NOMO-1 treated with dmso at 0.1 percent for 144 hours (cell line): ENCODE results near the gene CXorf65.

ENCODE experiments used
- DNase-seq: peaks from one replicate; lab custom pipeline; 2025; ENCODE audit not compliant: unreplicated experiment; lab: John Stamatoyannopoulos, UW

Gene CXorf65

GRCh38 chrX:71106427-71106826 is at the start of gene CXorf65:
Gene CXorf65, minus strand, starts transcription at chrX:71106740. Its CDS starts 184 bp downstream, at chrX:71106556.
- peak; percentile 20 for DNase-seq

DNA sequence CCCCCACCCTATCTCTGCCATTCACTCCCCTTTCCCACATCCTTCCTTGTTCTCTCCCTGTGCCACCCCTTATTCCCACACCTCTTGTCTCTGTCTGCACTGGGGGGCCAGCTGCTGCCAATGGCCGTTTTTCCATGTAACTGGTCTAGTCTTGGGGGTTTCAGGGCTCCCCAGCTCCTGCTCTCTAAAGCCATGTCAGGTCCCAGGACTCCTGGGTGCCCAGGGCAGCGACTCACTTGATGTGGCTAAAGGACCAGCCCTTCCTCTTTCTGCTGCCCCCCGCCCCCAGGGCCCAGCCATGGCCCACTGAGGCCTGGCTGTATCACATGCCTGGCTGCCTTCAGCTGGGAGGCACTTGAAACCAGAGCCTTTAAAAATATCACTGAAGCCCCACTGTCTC is 48.1 kb upstream of the CXorf65 start:
- no peak for DNase-seq

GRCh38 chrX:71154196-71154595 is 47.7 kb upstream of the CXorf65 start:
- no peak for DNase-seq

- no peak for DNase-seq
These were observed 44.8 kb upstream of the CXorf65 start for GRCh38 chrX:71151366-71151765.

DNA sequence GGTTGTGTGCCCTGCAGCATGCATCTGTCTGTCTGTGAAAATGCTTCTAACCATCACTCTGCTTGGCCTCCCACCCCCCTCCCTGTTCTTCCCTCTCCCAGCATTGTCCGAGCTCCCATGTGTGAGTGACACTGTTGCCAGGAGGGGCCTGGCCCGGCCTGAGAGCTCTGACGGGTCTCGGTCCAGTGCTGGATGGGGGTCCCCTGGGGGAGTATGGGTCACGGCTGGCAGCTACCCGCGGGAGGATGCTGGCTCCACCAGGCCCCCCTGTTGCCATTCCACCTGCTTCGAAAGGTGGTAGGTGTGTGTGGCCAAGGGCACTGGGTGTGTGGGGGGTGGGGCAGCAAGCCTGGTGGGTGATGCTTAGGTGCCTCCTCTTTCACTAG is 41.7 kb upstream of the CXorf65 start:
- no peak for DNase-seq

DNA sequence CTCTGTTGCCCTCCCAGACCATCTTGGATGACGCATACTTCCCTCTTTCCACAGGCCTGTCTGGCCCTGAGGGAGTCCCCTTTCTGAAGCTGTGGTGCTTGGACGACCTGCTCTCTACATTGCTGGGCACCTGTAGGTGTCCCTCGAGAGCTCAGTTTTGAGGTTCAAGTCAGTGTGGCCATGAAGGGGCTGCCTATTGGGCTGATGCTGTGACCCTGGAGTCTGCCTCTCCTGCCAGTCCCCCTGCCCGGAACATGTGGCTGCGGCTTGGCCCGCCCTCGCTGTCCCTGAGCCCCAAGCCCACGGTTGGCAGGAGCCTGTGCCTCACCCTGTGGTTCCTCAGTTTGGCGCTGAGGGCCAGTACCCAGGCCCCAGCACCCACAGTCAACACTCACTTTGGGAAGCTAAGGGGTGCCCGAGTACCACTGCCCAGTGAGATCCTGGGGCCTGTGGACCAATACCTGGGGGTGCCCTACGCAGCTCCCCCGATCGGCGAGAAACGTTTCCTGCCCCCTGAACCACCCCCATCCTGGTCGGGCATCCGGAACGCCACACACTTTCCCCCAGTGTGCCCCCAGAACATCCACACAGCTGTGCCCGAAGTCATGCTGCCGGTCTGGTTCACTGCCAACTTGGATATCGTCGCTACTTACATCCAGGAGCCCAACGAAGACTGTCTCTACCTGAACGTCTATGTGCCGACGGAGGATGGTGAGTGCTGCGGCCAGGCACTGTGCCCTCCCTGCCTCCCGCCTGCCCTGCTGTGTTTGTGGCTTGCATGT is 41.1 kb upstream of the CXorf65 start:
- DNase-seq: no peak

DNA sequence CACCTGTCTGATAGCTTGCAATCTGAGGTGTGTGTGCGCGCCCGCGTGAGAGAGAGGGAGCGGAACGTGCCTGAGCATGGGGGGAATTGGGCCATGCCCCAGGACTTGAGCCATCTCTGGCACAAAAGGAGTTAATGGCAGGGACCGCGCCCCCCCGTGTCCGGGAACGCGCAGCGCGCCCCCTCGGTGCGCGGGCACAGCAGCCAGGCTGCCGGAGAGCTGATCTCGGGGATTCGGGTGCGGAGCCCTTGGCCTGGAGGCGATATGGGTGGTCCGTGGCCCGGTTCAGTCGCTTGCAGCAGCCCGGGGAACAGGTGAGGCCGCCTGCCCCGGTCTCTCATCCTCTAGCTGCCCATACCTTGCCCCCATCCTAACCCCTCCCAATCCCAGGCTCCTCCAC is 38.1 kb upstream of the CXorf65 start, which contains the start of gene NLGN3:
TSS of gene NLGN3 (plus strand) at position 191 of the 400 bp plus-strand sequence. CDS start 2,909 bp downstream, outside the sequence.
- DNase-seq: no peak

DNA sequence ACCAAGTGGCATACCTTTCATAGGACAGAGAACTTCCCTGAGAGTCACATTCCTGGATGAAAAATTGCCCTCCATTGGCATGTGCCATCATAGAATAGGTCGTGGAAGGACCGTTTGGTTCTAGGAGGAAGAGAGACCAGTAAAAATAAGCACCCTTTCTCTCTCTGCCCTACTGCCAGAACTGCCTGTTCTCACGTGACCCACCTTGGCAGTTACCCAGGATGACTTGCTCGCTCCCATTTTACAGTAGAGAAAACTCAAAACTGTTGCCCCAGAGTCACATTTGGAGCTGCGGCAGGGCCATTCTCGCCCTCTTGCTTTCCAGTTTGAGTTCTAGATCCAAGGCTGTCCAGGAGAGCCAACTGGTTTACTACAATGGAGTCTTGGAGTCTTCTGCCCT is 37.0 kb upstream of the CXorf65 start:
- no peak for DNase-seq

GRCh38 chrX:71140440-71140839 is 33.9 kb upstream of the CXorf65 start:
- no peak for DNase-seq

DNA sequence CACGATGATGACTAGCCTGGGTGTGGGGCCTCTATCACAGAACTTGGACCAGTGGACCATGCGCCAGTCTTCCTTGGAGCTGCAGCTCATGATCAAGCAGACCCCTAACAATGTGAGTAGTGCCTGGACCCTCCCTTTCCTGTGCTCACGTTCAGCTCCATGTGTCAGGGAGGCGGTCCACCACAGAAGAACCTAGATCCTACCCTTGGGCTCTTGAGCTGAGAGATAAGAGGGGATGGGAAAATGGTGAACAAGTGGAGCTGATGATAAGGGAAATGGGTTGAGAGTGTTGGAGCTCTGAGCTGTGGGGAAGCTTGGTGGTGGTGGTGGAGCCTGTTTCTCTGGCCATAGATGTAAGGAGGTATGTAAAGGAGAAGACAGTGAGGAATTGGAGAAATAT is 25.0 kb upstream of the CXorf65 start:
- DNase-seq: no peak

GRCh38 chrX:71128915-71129765 is 22.6 kb upstream of the CXorf65 start:
- DNase-seq: peak; percentile 19

GRCh38 chrX:71128166-71128833 is 21.8 kb upstream of the CXorf65 start:
- no peak for DNase-seq

GRCh38 chrX:71118985-71119535 is 12.5 kb upstream of the CXorf65 start:
- no peak for DNase-seq

- peak; percentile 41 for DNase-seq
These were observed 11.8 kb upstream of the CXorf65 start, which contains the start of gene MED12 for GRCh38 chrX:71118032-71118984. Gene MED12, plus strand, starts transcription at chrX:71118596. Its CDS starts 159 bp downstream, at chrX:71118755.

- DNase-seq: no peak
These were observed 10.8 kb upstream of the CXorf65 start for GRCh38 chrX:71117358-71117757.

- DNase-seq: no peak
These were observed 5.4 kb upstream of the CXorf65 start for GRCh38 chrX:71111921-71112431.

DNA sequence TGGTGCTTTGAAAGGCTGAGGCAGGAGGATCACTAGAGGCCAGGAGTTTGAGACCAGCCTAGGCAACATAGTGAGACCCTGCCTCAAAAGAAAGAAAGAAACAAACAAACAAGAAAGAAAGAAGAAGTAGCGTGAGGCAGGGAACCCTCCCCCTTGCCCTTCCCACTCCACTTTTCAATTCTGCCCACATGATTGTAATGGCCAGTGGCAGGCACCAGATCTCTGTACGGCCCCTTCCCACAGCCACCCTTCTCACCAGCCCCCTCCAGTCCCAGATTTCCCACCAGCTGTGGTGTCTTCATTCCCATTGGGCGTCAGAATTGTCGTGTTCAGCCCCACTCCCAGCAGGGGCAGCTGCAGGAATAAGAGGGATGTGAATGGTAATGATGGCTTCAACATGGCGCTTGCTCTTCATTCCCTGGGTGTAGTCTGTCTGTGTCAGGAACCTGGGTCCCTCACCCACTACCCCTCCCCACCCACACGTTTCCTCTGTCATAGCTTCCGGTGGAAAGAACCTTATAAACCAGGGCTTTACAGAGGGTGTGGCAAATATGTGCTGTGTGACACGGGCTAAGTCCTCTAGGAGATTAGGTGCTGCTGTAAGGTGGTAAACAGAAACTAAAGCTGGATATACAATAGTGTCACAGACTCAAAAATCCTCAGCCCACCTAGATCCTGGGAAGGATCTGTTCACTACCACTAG is 4.8 kb upstream of the CXorf65 start, which contains the start of gene IL2RG:
TSS of gene IL2RG (minus strand) at position 437 of the 703 bp plus-strand sequence. CDS start at position 399, 38 bp downstream.
- no peak for DNase-seq

DNA sequence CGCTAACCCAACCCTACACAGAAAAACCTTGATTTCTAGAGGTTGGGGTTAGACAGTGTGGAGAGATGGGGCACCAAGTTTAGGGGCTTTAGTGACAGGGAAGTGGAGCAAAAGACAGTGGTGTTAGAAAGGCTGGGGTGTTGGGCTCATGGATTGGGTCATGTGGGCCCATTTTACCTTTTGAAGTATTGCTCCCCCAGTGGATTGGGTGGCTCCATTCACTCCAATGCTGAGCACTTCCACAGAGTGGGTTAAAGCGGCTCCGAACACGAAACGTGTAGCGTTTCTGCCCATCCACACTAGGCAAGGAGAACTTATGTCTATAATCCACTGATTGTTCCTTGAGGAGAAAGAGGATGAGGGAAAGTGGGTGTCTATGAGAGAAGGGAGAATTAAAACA is 2.5 kb upstream of the CXorf65 start:
- no peak for DNase-seq

DNA sequence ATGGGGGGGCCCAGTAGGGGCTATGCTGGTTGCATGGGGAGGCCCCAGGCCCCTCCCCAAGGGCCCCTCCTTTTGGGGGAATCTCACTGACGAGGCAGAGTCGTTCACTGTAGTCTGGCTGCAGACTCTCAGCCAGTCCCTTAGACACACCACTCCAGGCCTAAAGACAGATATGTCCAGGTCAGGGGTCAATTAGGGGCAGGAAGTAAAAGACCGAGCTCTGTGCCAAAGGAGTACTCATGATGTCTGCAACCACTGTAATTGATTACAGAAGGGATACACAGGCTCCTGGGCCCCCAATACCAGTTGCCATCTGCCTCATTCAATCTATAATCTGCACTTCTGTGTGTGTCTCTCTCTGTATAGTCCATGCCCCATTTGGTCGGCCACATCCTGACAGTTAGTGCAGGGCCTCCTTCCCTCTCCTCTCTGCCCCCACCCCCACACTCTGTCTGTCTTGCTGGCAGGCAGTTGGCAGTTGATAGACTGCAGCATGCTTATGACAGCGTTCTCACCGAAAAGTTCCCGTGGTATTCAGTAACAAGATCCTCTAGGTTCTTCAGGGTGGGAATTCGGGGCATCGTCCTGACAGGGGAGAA is 1.3 kb upstream of the CXorf65 start:
- DNase-seq: peak; percentile 26
